Activated CD4-positive, CD25-positive, alpha-beta regulatory T cell treated with anti-CD3 and anti-CD28 coated beads, Interleukin-2, amount 50 U/mL, for 24 hours (primary cell): Measurements from ENCODE around the gene GSX1.
"Not testable (repeated sequence)": the region's sequence is repeated elsewhere in the genome, so short reads cannot be mapped to it uniquely, and the experiment has no call there.

ENCODE experiments used
- ATAC-seq, 2 donors: fragments of 150-1000 bp; cut with Tn5 transposase; one replicate each; pipeline ENCODE4 v1.10.0; 2021; ENCODE audit warnings: mild to moderate bottlenecking in 1 of 2, moderate library complexity in 1 of 2

GSX1 gene

GRCh38 chr13:27794921-27795717 lies 2.8 kb downstream of the GSX1 start:
- ATAC-seq = no peak

GRCh38 chr13:27795718-27796019 lies 3.4 kb downstream of the GSX1 start:
- no peak for ATAC-seq

DNA sequence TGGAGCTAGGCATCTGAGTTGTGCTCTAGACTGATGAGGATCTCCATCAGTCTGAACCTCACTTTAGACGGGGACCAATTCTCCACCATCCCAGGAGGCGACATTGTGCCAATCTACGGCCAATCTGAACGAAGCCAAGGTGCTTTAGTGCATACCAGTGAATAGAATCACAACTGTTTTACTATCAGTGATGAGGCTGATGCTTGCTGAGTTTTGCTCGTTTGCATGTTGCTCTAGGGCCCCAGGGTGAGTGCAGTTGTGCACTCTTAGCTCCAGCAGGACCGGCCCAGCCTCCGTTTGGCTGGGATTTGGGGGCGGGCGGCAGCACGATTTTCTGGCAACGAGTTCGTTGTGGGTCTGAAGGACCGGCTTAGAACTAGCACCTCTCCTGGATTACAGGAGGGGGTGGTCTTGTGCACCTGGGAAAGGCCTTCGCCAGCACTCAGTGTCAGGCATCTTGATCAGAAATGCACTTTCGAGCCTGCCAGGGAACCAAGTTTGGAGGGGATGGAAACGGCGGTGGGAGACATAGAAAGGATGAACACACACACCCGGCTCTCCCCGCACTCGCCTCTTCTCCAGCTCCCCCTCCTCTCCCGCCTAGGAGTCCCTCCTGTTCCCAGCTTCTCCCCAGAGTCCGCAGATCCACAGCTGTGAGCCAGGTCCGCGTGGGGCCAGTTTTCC lies 4.4 kb downstream of the GSX1 start:
- ATAC-seq = no peak

- no peak for ATAC-seq
Observed at GRCh38 chr13:27797228-27797624, 4.9 kb downstream of the GSX1 start.

DNA sequence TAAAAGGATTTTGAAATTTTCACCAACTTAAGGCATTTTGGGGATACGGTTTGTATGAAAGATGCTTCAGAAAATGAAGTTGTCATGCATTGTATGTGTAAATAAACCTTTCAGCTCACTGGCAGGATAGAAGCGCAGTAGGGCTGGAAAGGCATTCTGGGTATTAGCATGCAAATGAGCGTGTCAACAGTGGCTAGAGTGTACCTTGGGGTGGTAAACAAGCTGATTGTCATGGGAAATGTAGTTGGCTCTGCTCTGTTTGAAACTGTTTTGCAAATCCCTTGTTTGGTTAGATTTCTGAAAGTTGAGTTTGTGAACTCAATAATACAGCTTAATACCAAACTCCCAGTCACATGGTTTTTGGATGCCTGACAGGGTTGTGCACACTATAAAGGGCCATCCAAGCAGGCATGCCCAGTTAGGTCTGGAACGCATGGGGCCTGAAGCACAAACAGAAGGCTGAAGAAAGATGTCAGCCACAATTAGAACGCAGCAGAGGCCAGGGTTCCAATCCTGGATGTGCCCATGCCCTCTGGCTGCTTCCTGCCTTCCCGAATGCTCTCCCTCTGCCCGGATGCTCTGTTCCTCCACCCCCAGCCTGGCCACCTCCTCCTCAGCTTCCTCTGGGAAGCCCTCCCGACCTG lies 14.6 kb downstream of the GSX1 start:
- no peak for ATAC-seq

- ATAC-seq = no peak
Observed at GRCh38 chr13:27808851-27809550, 16.7 kb downstream of the GSX1 start.

DNA sequence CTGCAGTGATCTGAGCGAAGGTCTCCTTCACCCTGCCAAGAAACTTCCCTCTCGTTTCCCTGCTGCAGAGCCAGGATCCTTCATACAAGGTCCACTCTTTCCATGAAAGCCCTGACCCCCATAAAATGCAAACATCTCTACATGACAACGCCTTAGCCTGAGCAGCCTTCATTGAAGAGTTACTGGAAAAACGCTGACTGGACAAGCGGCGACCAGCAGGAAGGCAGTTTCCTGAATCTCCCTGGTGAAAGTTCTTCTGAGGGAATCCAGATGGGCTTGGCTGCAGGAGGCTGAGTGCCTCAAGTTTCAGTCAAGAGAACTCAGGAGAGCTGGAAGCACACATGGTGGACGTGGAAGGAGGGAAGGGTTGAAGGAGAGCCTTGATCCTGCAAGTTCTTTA lies 17.7 kb downstream of the GSX1 start:
- ATAC-seq = no peak

GRCh38 chr13:27810461-27810860 lies 18.2 kb downstream of the GSX1 start:
- ATAC-seq = no peak

GRCh38 chr13:27813826-27814225 lies 21.5 kb downstream of the GSX1 start:
- no peak for ATAC-seq

DNA sequence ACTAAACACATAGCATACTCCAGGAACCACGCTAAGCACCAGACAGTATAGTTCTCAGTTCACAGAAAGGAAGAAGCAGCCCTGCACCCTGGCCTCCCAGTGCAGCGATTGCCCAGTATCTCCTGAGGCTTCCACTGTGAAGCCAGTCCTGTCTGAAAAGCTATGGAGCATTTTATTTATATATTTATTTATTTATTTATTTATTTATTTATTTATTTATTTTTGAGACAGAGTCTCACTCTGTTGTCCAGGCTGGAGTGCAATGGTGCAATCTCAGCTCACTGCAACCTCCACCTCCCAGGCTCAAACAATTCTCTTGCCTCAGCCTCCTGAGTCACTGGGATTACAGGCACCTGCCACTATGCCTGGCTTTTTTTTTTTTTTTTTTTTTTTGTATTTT lies 25.5 kb downstream of the GSX1 start:
- ATAC-seq = not testable (repeated sequence)

- no peak for ATAC-seq
Observed at GRCh38 chr13:27820524-27821482, 28.5 kb downstream of the GSX1 start.

DNA sequence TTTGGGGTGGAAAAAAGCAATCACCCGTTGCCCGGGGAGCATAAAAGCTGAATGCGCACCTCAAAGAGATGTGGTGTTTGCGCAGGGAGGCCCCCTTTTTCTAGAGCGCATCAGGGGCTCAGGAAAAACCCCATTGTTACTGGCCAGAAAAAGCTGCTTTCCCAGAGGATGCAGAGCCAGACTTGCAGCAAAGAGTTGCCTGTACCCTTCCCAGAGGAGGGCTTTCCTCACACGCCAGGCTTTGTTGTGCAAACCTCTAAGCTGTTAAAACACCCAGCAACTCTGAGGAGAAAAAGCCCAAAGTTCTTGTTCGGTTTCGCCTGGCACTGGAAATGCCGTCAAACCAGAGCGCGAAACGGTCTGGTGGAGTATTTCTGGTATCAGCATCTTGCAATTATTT lies 29.3 kb downstream of the GSX1 start:
- no peak for ATAC-seq

GRCh38 chr13:27822258-27822872 lies 30.1 kb downstream of the GSX1 start:
- ATAC-seq = no peak

- no peak for ATAC-seq
Observed at GRCh38 chr13:27822873-27823311, 30.6 kb downstream of the GSX1 start.

DNA sequence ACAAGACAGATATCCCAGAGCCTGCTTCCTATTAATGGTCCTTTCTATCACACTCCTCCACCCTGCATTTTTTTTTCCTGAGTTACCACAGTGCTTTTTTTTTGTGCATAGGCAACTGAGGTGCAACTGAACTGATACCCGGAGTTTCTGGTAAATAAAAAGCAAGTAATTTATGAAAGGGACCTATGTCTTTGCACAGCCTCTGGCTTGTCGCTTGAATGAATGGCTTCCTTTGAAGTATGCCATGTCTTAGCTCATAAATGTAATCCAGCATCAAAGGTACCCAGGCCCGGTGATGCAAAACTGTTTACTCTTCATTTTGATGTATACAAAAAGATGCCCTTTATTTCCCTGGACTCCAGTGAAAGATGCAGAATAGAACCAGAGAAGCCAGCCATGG lies 31.8 kb downstream of the GSX1 start:
- ATAC-seq = no peak

DNA sequence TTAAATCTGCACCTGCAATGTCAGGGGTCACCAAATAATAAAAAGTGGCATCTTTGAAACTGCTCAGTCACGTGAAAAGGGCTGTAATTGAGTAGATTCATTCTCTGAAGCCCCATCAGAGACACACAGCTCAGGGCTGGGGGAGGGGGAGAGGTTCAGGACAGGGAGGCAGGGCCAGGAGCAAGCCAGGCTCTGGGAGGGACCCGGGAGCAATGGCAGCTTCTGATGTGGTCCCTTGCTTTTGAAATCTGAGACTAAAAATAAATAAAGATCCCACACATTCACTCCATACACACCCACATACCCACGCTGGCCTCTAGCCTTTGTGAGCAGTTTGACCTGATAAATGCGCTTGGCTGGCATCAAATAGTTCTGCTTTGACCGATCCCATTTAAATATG lies 32.8 kb downstream of the GSX1 start:
- no peak for ATAC-seq

DNA sequence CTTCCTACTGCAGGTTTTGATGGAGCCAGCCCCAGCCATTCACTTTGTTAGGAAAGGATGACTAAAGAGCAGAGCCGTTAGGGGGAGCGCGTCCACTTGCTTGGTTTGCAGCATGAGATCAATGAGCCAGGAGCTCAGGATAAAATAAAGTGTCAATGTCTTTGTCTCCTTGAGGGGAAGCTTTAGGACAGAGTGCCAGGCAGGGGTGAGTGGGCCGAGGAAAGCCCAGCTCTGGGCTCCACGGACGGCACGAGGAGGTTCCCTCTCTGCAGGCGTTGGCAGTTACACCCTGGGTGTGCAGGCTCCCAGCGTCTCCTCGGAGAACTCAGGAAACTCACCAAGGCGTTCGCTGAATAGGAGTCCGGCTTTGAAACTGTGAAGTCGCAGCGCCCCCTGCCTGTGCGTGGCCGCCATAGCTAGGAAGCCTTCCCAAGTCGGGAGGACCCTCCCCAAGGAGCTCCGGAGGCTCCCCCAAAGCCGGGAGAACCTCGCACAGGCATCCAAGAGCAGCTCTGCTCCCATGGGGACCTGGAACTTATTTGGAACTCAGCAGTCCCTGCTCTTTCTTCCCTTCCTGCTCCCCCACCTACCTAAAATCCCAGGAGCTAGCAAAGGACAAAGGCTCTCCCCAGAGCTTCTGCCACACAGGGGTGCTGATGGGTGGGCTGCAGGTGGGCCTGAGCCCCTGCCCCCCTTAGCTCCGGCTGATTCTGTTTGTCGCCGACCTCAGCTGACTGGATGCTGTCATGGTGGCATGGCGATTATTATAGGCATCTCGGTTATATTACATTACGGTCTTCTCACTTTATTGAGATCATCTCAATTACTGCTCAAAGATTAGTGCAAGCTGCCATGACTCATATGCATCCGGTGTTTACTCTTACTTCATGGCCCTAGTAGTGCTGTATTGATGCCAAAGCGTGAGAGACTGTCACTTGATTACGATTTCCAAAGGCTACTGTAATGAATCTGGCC lies 34.4 kb downstream of the GSX1 start:
- no peak for ATAC-seq

DNA sequence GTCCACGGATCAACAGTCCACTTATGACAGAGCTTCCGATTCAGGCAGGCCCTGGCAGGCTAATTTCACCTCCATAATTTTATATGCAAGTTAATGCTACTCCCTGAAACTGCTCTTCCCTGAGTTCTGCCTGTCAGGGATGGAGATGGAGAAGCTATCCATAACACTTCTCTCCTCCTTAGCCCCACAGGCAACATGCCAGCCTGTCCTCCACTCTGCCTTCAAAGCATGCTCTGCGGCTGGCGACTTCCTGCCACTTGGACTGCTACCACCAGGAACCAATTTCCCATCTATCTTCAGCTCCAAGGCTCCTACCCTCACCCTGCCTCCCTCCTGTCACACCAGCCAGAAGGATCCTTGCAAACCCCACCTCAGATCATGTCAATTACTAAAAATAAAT lies 35.4 kb downstream of the GSX1 start:
- ATAC-seq = no peak

DNA sequence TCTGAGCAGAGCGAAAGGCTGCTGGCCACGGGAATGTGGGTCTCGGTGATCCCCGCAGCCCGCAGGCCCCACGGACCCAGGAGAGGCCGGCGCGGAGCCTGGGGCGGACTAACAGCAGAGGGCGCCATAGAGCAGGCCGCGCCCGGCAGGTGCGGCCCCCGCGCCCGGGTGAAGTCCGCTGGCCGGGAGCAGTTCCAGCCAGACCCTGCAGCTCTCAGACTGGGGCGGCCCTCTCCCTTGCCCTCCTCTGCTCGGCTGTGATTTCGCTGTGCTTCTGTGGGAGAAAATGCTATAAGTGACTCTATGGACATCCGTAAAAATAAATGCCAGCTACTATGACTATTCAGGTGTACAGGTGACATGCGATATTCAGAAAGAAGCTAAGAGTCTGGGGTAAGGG lies 37.7 kb downstream of the GSX1 start:
- peak; percentile 84 to 86 for ATAC-seq

GRCh38 chr13:27833206-27833605 lies 40.9 kb downstream of the GSX1 start:
- ATAC-seq = no peak

- ATAC-seq = no peak
Observed at GRCh38 chr13:27834095-27834494, 41.8 kb downstream of the GSX1 start.
